HG03571 (cell line): Measurements from ENCODE around the gene RNF13.

Experiments
- ATAC-seq: cut with Tn5 transposase; IDR thresholded peaks from one replicate; pipeline ENCODE4 v1.9.1; 2021; ENCODE audit not compliant: unreplicated experiment

Gene RNF13

GRCh38 chr3:149983628-149984027 is 170.6 kb downstream of the RNF13 start:
- no peak for ATAC-seq

- no peak for ATAC-seq
Measured at GRCh38 chr3:149989307-149989706, 176.3 kb downstream of the RNF13 start.

- no peak for ATAC-seq
Measured at GRCh38 chr3:149990423-149990948, 177.5 kb downstream of the RNF13 start.

GRCh38 chr3:149992416-149993058 is 179.5 kb downstream of the RNF13 start:
- ATAC-seq, result no peak

- ATAC-seq, result no peak
Measured at GRCh38 chr3:149998946-149999345, 185.9 kb downstream of the RNF13 start.

- no peak for ATAC-seq
Measured at GRCh38 chr3:149999421-149999820, 186.4 kb downstream of the RNF13 start.

GRCh38 chr3:150000641-150001040 is 187.6 kb downstream of the RNF13 start:
- ATAC-seq, result no peak

GRCh38 chr3:150005243-150006112 is 192.5 kb downstream of the RNF13 start:
- no peak for ATAC-seq

GRCh38 chr3:150006794-150007193 is 193.8 kb downstream of the RNF13 start:
- ATAC-seq, result no peak
